ENCODE measurements around the gene HTRA2. TPM values are rescaled to one million over a fixed set of nuclear protein-coding genes. Genes with fewer than 3 reads are reported as not detected.

The HTRA2 gene
- total and polyA plus RNA-seq, 9 of the 15 experiments (the other 6 are each of a cell fraction or from before 2014, with no cell fraction given), result 54.2 to 71.2 (median 65.8) TPM

- TF ChIP-seq TAF1 (IDR thresholded peaks at IDR 0.05; ENCODE audit: control insufficient read depth, extremely low read depth, insufficient read depth, low read length, severe bottlenecking) (peak; percentile 7), TBL1XR1 (IDR thresholded peaks at IDR 0.05; ENCODE audit: low read length in 2 of 2) (no peak), ZNF696 (CRISPR knock-in tag; conservative IDR thresholded peaks at IDR 0.05) (no peak), MYBL2 (IDR thresholded peaks at IDR 0.05; ENCODE audit: low read depth) (no peak), MYBL2 (CRISPR knock-in tag; IDR thresholded peaks at IDR 0.05; ENCODE audit: borderline replicate concordance) (no peak), ZBTB11 (CRISPR knock-in tag; IDR thresholded peaks at IDR 0.05) (peak in 1 of 3 experiments; percentile 13; a peak in 1 of 6 replicates), ATF1 (CRISPR knock-in tag; IDR thresholded peaks at IDR 0.05) (no peak), ATF1 (tag; IDR thresholded peaks at IDR 0.05) (no peak), SRSF7 (optimal IDR thresholded peaks at IDR 0.05; ENCODE audit: low read depth, low read length) (no peak), ZNF740 (CRISPR knock-in tag; IDR thresholded peaks at IDR 0.05) (0 out of 2 replicates have a peak, but pooled peaks have one; percentile 22), ZNF740 (tag; IDR thresholded peaks at IDR 0.05) (no peak), RFX5 (IDR thresholded peaks at IDR 0.05; ENCODE audit: low read depth, low read length) (no peak), ZBTB34 (CRISPR knock-in tag; IDR thresholded peaks at IDR 0.05) (no peak), ARID3A (IDR thresholded peaks at IDR 0.05; ENCODE audit: borderline replicate concordance, low read depth, low read length) (no peak)
- TF ChIP-seq, protein P1, sequence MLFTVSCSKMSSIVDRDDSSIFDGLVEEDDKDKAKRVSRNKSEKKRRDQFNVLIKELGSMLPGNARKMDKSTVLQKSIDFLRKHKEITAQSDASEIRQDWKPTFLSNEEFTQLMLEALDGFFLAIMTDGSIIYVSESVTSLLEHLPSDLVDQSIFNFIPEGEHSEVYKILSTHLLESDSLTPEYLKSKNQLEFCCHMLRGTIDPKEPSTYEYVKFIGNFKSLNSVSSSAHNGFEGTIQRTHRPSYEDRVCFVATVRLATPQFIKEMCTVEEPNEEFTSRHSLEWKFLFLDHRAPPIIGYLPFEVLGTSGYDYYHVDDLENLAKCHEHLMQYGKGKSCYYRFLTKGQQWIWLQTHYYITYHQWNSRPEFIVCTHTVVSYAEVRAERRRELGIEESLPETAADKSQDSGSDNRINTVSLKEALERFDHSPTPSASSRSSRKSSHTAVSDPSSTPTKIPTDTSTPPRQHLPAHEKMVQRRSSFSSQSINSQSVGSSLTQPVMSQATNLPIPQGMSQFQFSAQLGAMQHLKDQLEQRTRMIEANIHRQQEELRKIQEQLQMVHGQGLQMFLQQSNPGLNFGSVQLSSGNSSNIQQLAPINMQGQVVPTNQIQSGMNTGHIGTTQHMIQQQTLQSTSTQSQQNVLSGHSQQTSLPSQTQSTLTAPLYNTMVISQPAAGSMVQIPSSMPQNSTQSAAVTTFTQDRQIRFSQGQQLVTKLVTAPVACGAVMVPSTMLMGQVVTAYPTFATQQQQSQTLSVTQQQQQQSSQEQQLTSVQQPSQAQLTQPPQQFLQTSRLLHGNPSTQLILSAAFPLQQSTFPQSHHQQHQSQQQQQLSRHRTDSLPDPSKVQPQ (CRISPR knock-in tag; IDR thresholded peaks at IDR 0.05; ENCODE audit: borderline replicate concordance), result no peak
Measured at GRCh38 chr2:74503506-74504475, 25.9 kb upstream of the HTRA2 start (continued).

Measured in K562 (cell line).